SK-N-MC (cell line): ENCODE data around the gene MAP2.

Source experiments
- EZH2 ChIP-seq: fragments of 200-600 bp; sonication (generic); IDR thresholded peaks from one replicate; pipeline ENCODE4 v1.6.1; 2017; ENCODE audit warnings: antibody characterized with exemption
- POLR2AphosphoS5 ChIP-seq: IDR thresholded peaks from 2 replicates; pipeline ENCODE4 v1.6.1; 2012; ENCODE audit warnings: mild to moderate bottlenecking, low read depth, low read length, borderline replicate concordance

GRCh38 chr2:209578394-209579001, 154.7 kb downstream of the MAP2 start:
- no peak for TF ChIP-seq EZH2
- TF ChIP-seq POLR2AphosphoS5 = no peak
